ENCODE measurements around the gene MSANTD3. TPM values are rescaled to one million over a fixed set of nuclear protein-coding genes. Genes with fewer than 3 reads are reported as not detected.

The MSANTD3 gene
- total RNA-seq, 1 donor from 2014 or later = 30.7 TPM

GRCh38 chr9:100425758-100426157 lies 1.2 kb upstream of the MSANTD3 start:
- Mint-ChIP-seq H3K27ac (ENCODE audit: unreplicated experiment) (no peak overlapping the region), H3K27me3 (ENCODE audit: unreplicated experiment) (peaks cover 11% of the 10 kb centered on the region), H3K36me3 (ENCODE audit: low read depth, unreplicated experiment) (peaks cover 12% of the 10 kb centered on the region), H3K9me3 (ENCODE audit: unreplicated experiment) (no peaks in the 10 kb centered on the region), H3K4me1 (ENCODE audit: unreplicated experiment) (peaks cover 21% of the 10 kb centered on the region), H3K4me3 (ENCODE audit: unreplicated experiment) (no peak overlapping the region)
- TF ChIP-seq CTCF (IDR thresholded peaks at IDR 0.05; ENCODE audit: unreplicated experiment) = no peak
- DNase-seq (ENCODE audit: low spot score) = no peak

GRCh38 chr9:100426189-100426529 lies 784 bp upstream of the MSANTD3 start:
- Mint-ChIP-seq H3K36me3 (ENCODE audit: low read depth, unreplicated experiment) (peaks cover 12% of the 10 kb centered on the region), H3K27me3 (ENCODE audit: unreplicated experiment) (peaks cover 11% of the 10 kb centered on the region), H3K4me3 (ENCODE audit: unreplicated experiment) (peak overlapping the region; percentile 97), H3K27ac (ENCODE audit: unreplicated experiment) (peak overlapping the region; percentile 94), H3K9me3 (ENCODE audit: unreplicated experiment) (no peaks in the 10 kb centered on the region), H3K4me1 (ENCODE audit: unreplicated experiment) (peaks cover 21% of the 10 kb centered on the region)
- no peak for DNase-seq (ENCODE audit: low spot score)
- TF ChIP-seq CTCF (IDR thresholded peaks at IDR 0.05; ENCODE audit: unreplicated experiment) = no peak

- no peaks in the 10 kb centered on the region for H3K9me3 Mint-ChIP-seq (ENCODE audit: unreplicated experiment)
- peak; percentile 47 for DNase-seq (ENCODE audit: low spot score)
- peak overlapping the region; percentile 82 for H3K27ac Mint-ChIP-seq (ENCODE audit: unreplicated experiment)
- H3K36me3 Mint-ChIP-seq (ENCODE audit: low read depth, unreplicated experiment) = peaks cover 12% of the 10 kb centered on the region
- H3K27me3 Mint-ChIP-seq (ENCODE audit: unreplicated experiment) = peaks cover 11% of the 10 kb centered on the region
- peaks cover 21% of the 10 kb centered on the region for H3K4me1 Mint-ChIP-seq (ENCODE audit: unreplicated experiment)
- no peak for TF ChIP-seq CTCF (IDR thresholded peaks at IDR 0.05; ENCODE audit: unreplicated experiment)
- peak overlapping the region; percentile 96 for H3K4me3 Mint-ChIP-seq (ENCODE audit: unreplicated experiment)
Measured at GRCh38 chr9:100427366-100428263, 672 bp downstream of the MSANTD3 start.

- H3K27me3 Mint-ChIP-seq (ENCODE audit: unreplicated experiment) = peaks cover 12% of the 10 kb centered on the region
- no peak overlapping the region for H3K27ac Mint-ChIP-seq (ENCODE audit: unreplicated experiment)
- H3K9me3 Mint-ChIP-seq (ENCODE audit: unreplicated experiment) = no peaks in the 10 kb centered on the region
- peaks cover 12% of the 10 kb centered on the region for H3K36me3 Mint-ChIP-seq (ENCODE audit: low read depth, unreplicated experiment)
- TF ChIP-seq CTCF (IDR thresholded peaks at IDR 0.05; ENCODE audit: unreplicated experiment) = no peak
- H3K4me3 Mint-ChIP-seq (ENCODE audit: unreplicated experiment) = no peak overlapping the region
- H3K4me1 Mint-ChIP-seq (ENCODE audit: unreplicated experiment) = peaks cover 21% of the 10 kb centered on the region
- no peak for DNase-seq (ENCODE audit: low spot score)
Measured at GRCh38 chr9:100428871-100429654, 2.1 kb downstream of the MSANTD3 start.
